HEK293 (cell line): ENCODE measurements around the gene TRMT10A.

Source experiments
- CTCF ChIA-PET: fragments of 350-600 bp; formaldehyde crosslinking; extraction: SDS; loops from one replicate; lab custom pipeline; 2021; ENCODE audit warnings: antibody characterized with exemption; lab: Yijun Ruan, JAX
- POLR2A ChIA-PET: fragments of 300-600 bp; formaldehyde crosslinking; extraction: SDS; loops from one replicate; lab custom pipeline; 2020; ENCODE audit warnings: antibody characterized with exemption, inconsistent platforms; lab: Yijun Ruan, JAX
- H3K27ac ChIP-seq: fragments of 200-500 bp; sonication (Bioruptor generic); 2 replicates; pipeline ENCODE4 v1.5.1; 2014; ENCODE audit warnings: low read depth, low read length, control low read depth, inconsistent platforms; ENCODE audit errors: extremely low read depth
- H3K36me3 ChIP-seq, 2 experiments: fragments of 200-500 bp in 1 of 2; sonication (Bioruptor generic) in 1 of 2; 1 replicate in 1 of 2; 2 replicates in 1 of 2; pipeline ENCODE4 v1.5.1; 2014 to 2017; ENCODE audit warnings: inconsistent platforms in 2 of 2, low read length in 2 of 2; ENCODE audit not compliant: control insufficient read depth in 2 of 2, insufficient read depth in 1 of 2
- H3K4me1 ChIP-seq: fragments of 200-500 bp; sonication (Bioruptor generic); 2 replicates; pipeline ENCODE4 v1.5.1; 2014; ENCODE audit warnings: mild to moderate bottlenecking, low read length, inconsistent platforms; ENCODE audit not compliant: control insufficient read depth, insufficient read depth
- H3K4me3 ChIP-seq: 2 replicates; pipeline ENCODE4 v1.5.1; 2011; ENCODE audit warnings: low read depth, mild to moderate bottlenecking, control low read depth, low read length, moderate library complexity
- H3K9me3 ChIP-seq: fragments of 200-500 bp; sonication (Bioruptor generic); 2 replicates; pipeline ENCODE4 v1.5.1; 2014; ENCODE audit warnings: low read depth, low read length, inconsistent platforms; ENCODE audit not compliant: control insufficient read depth, insufficient read depth
- FEZF1 ChIP-seq: fragments of 450-650 bp; formaldehyde crosslinking; IDR thresholded peaks from 2 replicates; pipeline ENCODE4 v1.5.1; 2016; ENCODE audit warnings: missing biosample characterization, missing genetic modification characterization
- GLIS2 ChIP-seq: fragments of 450-650 bp; formaldehyde crosslinking; IDR thresholded peaks from 2 replicates; pipeline ENCODE4 v1.5.1; 2016; ENCODE audit warnings: missing biosample characterization, missing genetic modification characterization
- IKZF3 ChIP-seq: fragments of 450-650 bp; IDR thresholded peaks from 2 replicates; pipeline ENCODE4 v1.5.0; 2018; ENCODE audit warnings: missing biosample characterization, mild to moderate bottlenecking, missing genetic modification characterization, moderate library complexity
- KLF8 ChIP-seq: fragments of 450-650 bp; formaldehyde crosslinking; IDR thresholded peaks from 2 replicates; pipeline ENCODE4 v1.5.1; 2016; ENCODE audit warnings: missing biosample characterization, missing genetic modification characterization
- MZF1 ChIP-seq: fragments of 450-650 bp; formaldehyde crosslinking; IDR thresholded peaks from 2 replicates; pipeline ENCODE4 v1.5.1; 2017; ENCODE audit warnings: missing biosample characterization, missing genetic modification characterization, borderline replicate concordance
- OSR2 ChIP-seq: fragments of 450-650 bp; formaldehyde crosslinking; IDR thresholded peaks from 2 replicates; pipeline ENCODE4 v1.5.1; 2016; ENCODE audit warnings: missing biosample characterization, missing genetic modification characterization
- PRDM1 ChIP-seq: fragments of 450-650 bp; formaldehyde crosslinking; IDR thresholded peaks from 2 replicates; pipeline ENCODE4; 2016; ENCODE audit warnings: missing biosample characterization, missing genetic modification characterization
- SP2 ChIP-seq: fragments of 450-650 bp; formaldehyde crosslinking; IDR thresholded peaks from 2 replicates; pipeline ENCODE4 v1.5.1; 2016; ENCODE audit warnings: missing biosample characterization, missing genetic modification characterization
- SP3 ChIP-seq: fragments of 450-650 bp; formaldehyde crosslinking; IDR thresholded peaks from 2 replicates; pipeline ENCODE4 v1.5.1; 2016; ENCODE audit warnings: missing biosample characterization, missing genetic modification characterization
- ZBTB20 ChIP-seq: fragments of 450-650 bp; formaldehyde crosslinking; IDR thresholded peaks from 2 replicates; pipeline ENCODE4 v1.5.1; 2016; ENCODE audit warnings: missing biosample characterization, missing genetic modification characterization
- ZFP69B ChIP-seq: fragments of 450-650 bp; formaldehyde crosslinking; IDR thresholded peaks from 2 replicates; pipeline ENCODE4 v1.5.1; 2016; ENCODE audit warnings: missing biosample characterization, missing genetic modification characterization
- ZIC2 ChIP-seq: fragments of 450-650 bp; formaldehyde crosslinking; IDR thresholded peaks from 2 replicates; pipeline ENCODE4 v1.5.1; 2016; ENCODE audit warnings: missing biosample characterization, missing genetic modification characterization
- ZNF121 ChIP-seq: fragments of 450-650 bp; formaldehyde crosslinking; IDR thresholded peaks from 2 replicates; pipeline ENCODE4 v1.5.1; 2016; ENCODE audit warnings: missing biosample characterization, missing genetic modification characterization
- ZNF2 ChIP-seq: fragments of 450-650 bp; formaldehyde crosslinking; IDR thresholded peaks from 2 replicates; pipeline ENCODE4 v1.5.1; 2016; ENCODE audit warnings: missing biosample characterization, missing genetic modification characterization
- ZNF335 ChIP-seq: fragments of 450-650 bp; formaldehyde crosslinking; conservative IDR thresholded peaks from 2 replicates; pipeline ENCODE4 v1.5.1; 2016; ENCODE audit warnings: missing biosample characterization, missing genetic modification characterization
- ZNF394 ChIP-seq: fragments of 450-650 bp; formaldehyde crosslinking; IDR thresholded peaks from 2 replicates; pipeline ENCODE4 v1.5.1; 2016; ENCODE audit warnings: missing biosample characterization, missing genetic modification characterization, mild to moderate bottlenecking, moderate library complexity, borderline replicate concordance
- ZNF501 ChIP-seq: fragments of 450-650 bp; formaldehyde crosslinking; IDR thresholded peaks from 2 replicates; pipeline ENCODE4 v1.5.1; 2016; ENCODE audit warnings: missing biosample characterization, missing genetic modification characterization
- ZNF561 ChIP-seq: fragments of 450-650 bp; IDR thresholded peaks from 2 replicates; pipeline ENCODE4 v1.5.1; 2018; ENCODE audit warnings: missing biosample characterization, missing genetic modification characterization, borderline replicate concordance
- ZNF670 ChIP-seq: fragments of 450-650 bp; formaldehyde crosslinking; IDR thresholded peaks from 2 replicates; pipeline ENCODE4 v1.5.1; 2016; ENCODE audit warnings: missing biosample characterization, missing genetic modification characterization, low read depth
- ZNF76 ChIP-seq: fragments of 450-650 bp; formaldehyde crosslinking; IDR thresholded peaks from 2 replicates; pipeline ENCODE4; 2016; ENCODE audit warnings: low read depth, missing biosample characterization, missing genetic modification characterization, borderline replicate concordance
- TF ChIP-seq, protein P1 (sequence below): fragments of 450-650 bp; formaldehyde crosslinking; IDR thresholded peaks from 2 replicates; pipeline ENCODE4 v1.5.1; 2016; ENCODE audit warnings: missing biosample characterization, missing genetic modification characterization
- TF ChIP-seq, protein P2 (sequence below): fragments of 450-650 bp; formaldehyde crosslinking; IDR thresholded peaks from 2 replicates; pipeline ENCODE4 v1.5.1; 2016; ENCODE audit warnings: missing biosample characterization, missing genetic modification characterization
- TF ChIP-seq, protein P3 (sequence below): fragments of 450-650 bp; formaldehyde crosslinking; IDR thresholded peaks from 2 replicates; pipeline ENCODE4 v1.5.1; 2016; ENCODE audit warnings: missing biosample characterization, missing genetic modification characterization
- TF ChIP-seq, protein P4 (sequence below): fragments of 450-650 bp; formaldehyde crosslinking; IDR thresholded peaks from 2 replicates; pipeline ENCODE4 v1.5.1; 2016; ENCODE audit warnings: missing biosample characterization, missing genetic modification characterization
- TF ChIP-seq, protein P5 (sequence below): fragments of 450-650 bp; formaldehyde crosslinking; IDR thresholded peaks from 2 replicates; pipeline ENCODE4 v1.5.1; 2016; ENCODE audit warnings: missing biosample characterization, missing genetic modification characterization

TRMT10A gene, protein sequence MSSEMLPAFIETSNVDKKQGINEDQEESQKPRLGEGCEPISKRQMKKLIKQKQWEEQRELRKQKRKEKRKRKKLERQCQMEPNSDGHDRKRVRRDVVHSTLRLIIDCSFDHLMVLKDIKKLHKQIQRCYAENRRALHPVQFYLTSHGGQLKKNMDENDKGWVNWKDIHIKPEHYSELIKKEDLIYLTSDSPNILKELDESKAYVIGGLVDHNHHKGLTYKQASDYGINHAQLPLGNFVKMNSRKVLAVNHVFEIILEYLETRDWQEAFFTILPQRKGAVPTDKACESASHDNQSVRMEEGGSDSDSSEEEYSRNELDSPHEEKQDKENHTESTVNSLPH

DNA sequence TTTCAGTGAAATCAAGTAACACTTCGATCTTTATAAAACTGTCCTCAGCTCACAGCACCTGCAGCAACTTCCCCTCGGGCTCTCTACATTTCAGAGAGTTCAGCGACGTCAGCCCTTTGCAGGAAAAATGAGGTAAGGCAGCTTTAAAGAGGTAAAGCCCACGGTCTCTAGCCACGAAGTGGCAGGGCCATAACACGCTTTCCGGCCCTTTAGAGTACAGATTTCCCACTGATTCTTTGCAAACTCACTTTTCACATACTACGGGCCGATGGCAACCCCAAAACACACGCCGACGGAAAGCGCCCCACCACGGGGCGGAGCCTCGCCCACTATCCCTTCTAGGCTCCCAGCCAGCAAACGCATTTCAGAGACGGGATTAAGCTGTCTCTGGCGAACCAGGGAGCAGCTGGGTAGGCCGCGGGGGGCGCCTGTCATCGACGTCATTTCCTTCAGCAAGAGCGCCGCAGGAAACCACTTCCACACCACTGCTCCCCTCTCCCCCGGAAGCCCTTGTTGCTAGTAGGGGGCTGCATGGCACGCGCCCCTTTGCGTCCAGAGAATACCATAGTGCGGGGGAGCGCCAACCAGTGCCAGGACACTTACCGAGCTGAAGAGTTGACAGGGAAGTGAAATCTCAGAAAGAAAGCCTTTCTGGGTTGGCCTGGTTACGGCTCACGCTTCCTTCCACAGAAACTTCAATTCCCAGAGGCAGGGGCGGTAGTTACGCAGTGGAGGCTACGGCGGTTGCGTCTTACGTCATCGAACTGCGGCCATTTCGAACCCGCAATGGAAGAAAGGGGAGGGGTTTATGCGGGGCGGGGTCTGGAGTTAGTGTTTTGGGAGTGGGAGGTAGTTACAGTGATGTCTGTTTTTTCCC is at the start of gene TRMT10A:
Gene TRMT10A, minus strand, starts transcription at position 730 of the 877 bp plus-strand sequence. CDS start 4,701 bp downstream, outside the sequence.
- no peaks in the 10 kb centered on the region for H3K9me3 ChIP-seq
- peak within 1 kb of the TSS; percentile 75 for H3K4me3 ChIP-seq
- H3K27ac ChIP-seq: peak within 1 kb of the TSS; percentile 70
- H3K36me3 ChIP-seq: peaks cover 0 to 3% of the 10 kb centered on the region in 2 experiments; a peak in 1 of 3 replicates
- CTCF ChIA-PET: interaction anchor here (0.6 to 2.1 kb wide), 6 partner anchors 52 to 248 kb away, joined by 3 to 6 read pairs (median 4); no protein-coding TSS in a partner anchor
- no peaks in the 10 kb centered on the region for H3K4me1 ChIP-seq
- POLR2A ChIA-PET: interaction anchor here (1.0 to 1.5 kb wide), 6 partner anchors 24 to 387 kb away, joined by 3 to 8 read pairs (median 4); partner anchors contain the start of genes DNAJB14 and H2AZ1
- TF ChIP-seq PRDM1 (tag by site-specific recombination) (peak; percentile 36; the same call in 1 of the 2 replicates), ZNF501 (tag by site-specific recombination) (peak; percentile 19; the same call in 1 of the 2 replicates), ZNF121 (tag by site-specific recombination) (no peak), ZNF2 (tag by site-specific recombination) (peak; percentile 47; the same call in 1 of the 2 replicates), OSR2 (tag by site-specific recombination) (peak; percentile 45; the same call in 1 of the 2 replicates), SP3 (tag by site-specific recombination) (peak; percentile 66), ZNF76 (tag by site-specific recombination) (peak; percentile 73; the same call in 1 of the 2 replicates), ZNF561 (tag by site-specific recombination) (peak; percentile 50; the same call in 1 of the 2 replicates), ZNF670 (tag by site-specific recombination) (no peak), ZIC2 (tag by site-specific recombination) (peak; percentile 77), ZNF394 (tag by site-specific recombination) (peak; percentile 87; the same call in 1 of the 2 replicates), ZBTB20 (tag by site-specific recombination) (peak; percentile 39; the same call in 1 of the 2 replicates), ZFP69B (tag by site-specific recombination) (peak; percentile 60), MZF1 (no peak), ZNF335 (tag by site-specific recombination) (peak; percentile 72), IKZF3 (tag by site-specific recombination) (0 out of 2 replicates have a peak, but pooled peaks have one; percentile 40), SP2 (tag by site-specific recombination) (peak; percentile 83), KLF8 (no peak), FEZF1 (tag by site-specific recombination) (0 out of 2 replicates have a peak, but pooled peaks have one; percentile 4), GLIS2 (tag by site-specific recombination) (peak; percentile 77)
- TF ChIP-seq, protein P1, sequence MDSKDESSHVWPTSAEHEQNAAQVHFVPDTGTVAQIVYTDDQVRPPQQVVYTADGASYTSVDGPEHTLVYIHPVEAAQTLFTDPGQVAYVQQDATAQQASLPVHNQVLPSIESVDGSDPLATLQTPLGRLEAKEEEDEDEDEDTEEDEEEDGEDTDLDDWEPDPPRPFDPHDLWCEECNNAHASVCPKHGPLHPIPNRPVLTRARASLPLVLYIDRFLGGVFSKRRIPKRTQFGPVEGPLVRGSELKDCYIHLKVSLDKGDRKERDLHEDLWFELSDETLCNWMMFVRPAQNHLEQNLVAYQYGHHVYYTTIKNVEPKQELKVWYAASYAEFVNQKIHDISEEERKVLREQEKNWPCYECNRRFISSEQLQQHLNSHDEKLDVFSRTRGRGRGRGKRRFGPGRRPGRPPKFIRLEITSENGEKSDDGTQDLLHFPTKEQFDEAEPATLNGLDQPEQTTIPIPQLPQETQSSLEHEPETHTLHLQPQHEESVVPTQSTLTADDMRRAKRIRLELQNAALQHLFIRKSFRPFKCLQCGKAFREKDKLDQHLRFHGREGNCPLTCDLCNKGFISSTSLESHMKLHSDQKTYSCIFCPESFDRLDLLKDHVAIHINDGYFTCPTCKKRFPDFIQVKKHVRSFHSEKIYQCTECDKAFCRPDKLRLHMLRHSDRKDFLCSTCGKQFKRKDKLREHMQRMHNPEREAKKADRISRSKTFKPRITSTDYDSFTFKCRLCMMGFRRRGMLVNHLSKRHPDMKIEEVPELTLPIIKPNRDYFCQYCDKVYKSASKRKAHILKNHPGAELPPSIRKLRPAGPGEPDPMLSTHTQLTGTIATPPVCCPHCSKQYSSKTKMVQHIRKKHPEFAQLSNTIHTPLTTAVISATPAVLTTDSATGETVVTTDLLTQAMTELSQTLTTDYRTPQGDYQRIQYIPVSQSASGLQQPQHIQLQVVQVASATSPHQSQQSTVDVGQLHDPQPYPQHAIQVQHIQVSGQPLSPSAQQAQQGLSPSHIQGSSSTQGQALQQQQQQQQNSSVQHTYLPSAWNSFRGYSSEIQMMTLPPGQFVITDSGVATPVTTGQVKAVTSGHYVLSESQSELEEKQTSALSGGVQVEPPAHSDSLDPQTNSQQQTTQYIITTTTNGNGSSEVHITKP (tag by site-specific recombination): 0 out of 2 replicates have a peak, but pooled peaks have one; percentile 33
- TF ChIP-seq, protein P2, sequence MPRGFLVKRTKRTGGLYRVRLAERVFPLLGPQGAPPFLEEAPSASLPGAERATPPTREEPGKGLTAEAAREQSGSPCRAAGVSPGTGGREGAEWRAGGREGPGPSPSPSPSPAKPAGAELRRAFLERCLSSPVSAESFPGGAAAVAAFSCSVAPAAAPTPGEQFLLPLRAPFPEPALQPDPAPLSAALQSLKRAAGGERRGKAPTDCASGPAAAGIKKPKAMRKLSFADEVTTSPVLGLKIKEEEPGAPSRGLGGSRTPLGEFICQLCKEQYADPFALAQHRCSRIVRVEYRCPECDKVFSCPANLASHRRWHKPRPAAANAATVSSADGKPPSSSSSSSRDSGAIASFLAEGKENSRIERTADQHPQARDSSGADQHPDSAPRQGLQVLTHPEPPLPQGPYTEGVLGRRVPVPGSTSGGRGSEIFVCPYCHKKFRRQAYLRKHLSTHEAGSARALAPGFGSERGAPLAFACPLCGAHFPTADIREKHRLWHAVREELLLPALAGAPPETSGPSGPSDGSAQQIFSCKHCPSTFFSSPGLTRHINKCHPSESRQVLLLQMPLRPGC: no peak
- TF ChIP-seq, protein P3, sequence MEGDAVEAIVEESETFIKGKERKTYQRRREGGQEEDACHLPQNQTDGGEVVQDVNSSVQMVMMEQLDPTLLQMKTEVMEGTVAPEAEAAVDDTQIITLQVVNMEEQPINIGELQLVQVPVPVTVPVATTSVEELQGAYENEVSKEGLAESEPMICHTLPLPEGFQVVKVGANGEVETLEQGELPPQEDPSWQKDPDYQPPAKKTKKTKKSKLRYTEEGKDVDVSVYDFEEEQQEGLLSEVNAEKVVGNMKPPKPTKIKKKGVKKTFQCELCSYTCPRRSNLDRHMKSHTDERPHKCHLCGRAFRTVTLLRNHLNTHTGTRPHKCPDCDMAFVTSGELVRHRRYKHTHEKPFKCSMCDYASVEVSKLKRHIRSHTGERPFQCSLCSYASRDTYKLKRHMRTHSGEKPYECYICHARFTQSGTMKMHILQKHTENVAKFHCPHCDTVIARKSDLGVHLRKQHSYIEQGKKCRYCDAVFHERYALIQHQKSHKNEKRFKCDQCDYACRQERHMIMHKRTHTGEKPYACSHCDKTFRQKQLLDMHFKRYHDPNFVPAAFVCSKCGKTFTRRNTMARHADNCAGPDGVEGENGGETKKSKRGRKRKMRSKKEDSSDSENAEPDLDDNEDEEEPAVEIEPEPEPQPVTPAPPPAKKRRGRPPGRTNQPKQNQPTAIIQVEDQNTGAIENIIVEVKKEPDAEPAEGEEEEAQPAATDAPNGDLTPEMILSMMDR (tag by site-specific recombination): peak; percentile 50; the same call in 1 of the 2 replicates
- TF ChIP-seq, protein P4, sequence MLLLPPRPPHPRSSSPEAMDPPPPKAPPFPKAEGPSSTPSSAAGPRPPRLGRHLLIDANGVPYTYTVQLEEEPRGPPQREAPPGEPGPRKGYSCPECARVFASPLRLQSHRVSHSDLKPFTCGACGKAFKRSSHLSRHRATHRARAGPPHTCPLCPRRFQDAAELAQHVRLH (tag by site-specific recombination): peak; percentile 44; the same call in 1 of the 2 replicates
- TF ChIP-seq, protein P5, sequence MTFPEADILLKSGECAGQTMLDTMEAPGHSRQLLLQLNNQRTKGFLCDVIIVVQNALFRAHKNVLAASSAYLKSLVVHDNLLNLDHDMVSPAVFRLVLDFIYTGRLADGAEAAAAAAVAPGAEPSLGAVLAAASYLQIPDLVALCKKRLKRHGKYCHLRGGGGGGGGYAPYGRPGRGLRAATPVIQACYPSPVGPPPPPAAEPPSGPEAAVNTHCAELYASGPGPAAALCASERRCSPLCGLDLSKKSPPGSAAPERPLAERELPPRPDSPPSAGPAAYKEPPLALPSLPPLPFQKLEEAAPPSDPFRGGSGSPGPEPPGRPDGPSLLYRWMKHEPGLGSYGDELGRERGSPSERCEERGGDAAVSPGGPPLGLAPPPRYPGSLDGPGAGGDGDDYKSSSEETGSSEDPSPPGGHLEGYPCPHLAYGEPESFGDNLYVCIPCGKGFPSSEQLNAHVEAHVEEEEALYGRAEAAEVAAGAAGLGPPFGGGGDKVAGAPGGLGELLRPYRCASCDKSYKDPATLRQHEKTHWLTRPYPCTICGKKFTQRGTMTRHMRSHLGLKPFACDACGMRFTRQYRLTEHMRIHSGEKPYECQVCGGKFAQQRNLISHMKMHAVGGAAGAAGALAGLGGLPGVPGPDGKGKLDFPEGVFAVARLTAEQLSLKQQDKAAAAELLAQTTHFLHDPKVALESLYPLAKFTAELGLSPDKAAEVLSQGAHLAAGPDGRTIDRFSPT (tag by site-specific recombination): peak; percentile 18
